Muscle of leg (tissue), 11 donors: ENCODE data around the gene KLHL9. TPM values are rescaled to one million over a fixed set of nuclear protein-coding genes. Genes with fewer than 3 reads are reported as not detected.

ENCODE experiments used
- DNase-seq: peaks from one replicate; pipeline ENCODE4 v3.0.0; 2013
- H3K27ac ChIP-seq: one replicate; pipeline ENCODE4 v1.5.1; 2013; ENCODE audit warnings: mild to moderate bottlenecking, low read length, control low read depth
- H3K27me3 ChIP-seq: one replicate; pipeline ENCODE4 v1.6.1; 2013; ENCODE audit warnings: low read length; ENCODE audit not compliant: control insufficient read depth, insufficient read depth
- H3K36me3 ChIP-seq: one replicate; pipeline ENCODE4 v1.6.1; 2013; ENCODE audit warnings: low read length; ENCODE audit not compliant: control insufficient read depth, insufficient read depth
- H3K4me1 ChIP-seq: one replicate; pipeline ENCODE4 v1.6.1; 2013; ENCODE audit warnings: low read length; ENCODE audit not compliant: control insufficient read depth, insufficient read depth
- H3K4me3 ChIP-seq: one replicate; pipeline ENCODE4 v1.5.1; 2013; ENCODE audit warnings: low read length, control low read depth
- H3K9me3 ChIP-seq: replicated peaks from 2 replicates; pipeline ENCODE4 v1.6.1; 2013; ENCODE audit warnings: low read depth, low read length; ENCODE audit not compliant: control insufficient read depth
- WGBS: methylation state at CpG from one replicate; pipeline ENCODE4 v1.1.5; 2013; ENCODE audit warnings: missing lambda C conversion rate; ENCODE audit not compliant: insufficient coverage; 5-methylcytosine and 5-hydroxymethylcytosine counted together
- polyA plus RNA-seq, 8 donors: library from polyadenylated mRNA; unstranded; fragments of 120-200 nt; gene quantifications; one replicate each; pipeline versions ENCODE4 v1.2.1 to v1.2.3, GENCODE V29; 2013; ENCODE audit warnings: inconsistent platforms in 1 of 8, low replicate concordance in 1 of 8; ENCODE audit not compliant: insufficient read length in 8 of 8, insufficient read depth in 1 of 8
- total RNA-seq: library from RNA; stranded (reverse); fragments of 120-200 nt; gene quantifications from one replicate; pipeline ENCODE4 v1.2.4, GENCODE V29; 2013

The KLHL9 gene
- total and polyA plus RNA-seq, 9 donors = 16.8 to 31.6 (median 21.8) TPM

DNA sequence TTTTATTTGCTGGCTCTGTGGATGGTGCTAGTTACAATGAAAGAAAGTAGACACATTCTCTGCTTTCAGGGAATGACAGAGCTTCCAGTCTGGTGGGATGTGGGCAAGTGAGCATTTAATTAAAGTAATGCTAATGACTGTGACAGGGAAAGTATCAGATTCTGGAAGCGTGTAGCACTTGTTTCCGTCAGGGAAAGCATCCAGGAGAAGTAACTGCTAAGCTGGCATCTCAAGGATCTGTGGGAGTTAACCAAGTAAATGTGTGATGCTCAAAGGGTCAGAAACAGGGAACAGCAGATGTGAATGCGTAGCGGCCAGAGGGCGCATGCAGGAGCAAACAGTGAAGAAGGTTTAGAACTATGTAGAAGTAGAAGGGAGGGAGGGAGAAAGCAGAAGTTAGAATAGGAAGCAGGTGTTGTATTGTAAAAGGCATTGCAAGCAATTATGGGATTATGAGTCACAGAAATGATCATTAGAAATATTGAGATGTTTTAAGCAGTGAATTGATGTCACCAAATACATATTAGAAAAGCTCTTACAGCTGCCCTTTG lies 12.2 kb downstream of the KLHL9 start:
- no peaks in the 10 kb centered on the region for H3K9me3 ChIP-seq
- H3K4me3 ChIP-seq = no peak overlapping the region
- H3K36me3 ChIP-seq = peaks cover 12% of the 10 kb centered on the region
- WGBS = 75% methylated on average over 5 of the region's 5 CpGs
- DNase-seq = no peak
- no peaks in the 10 kb centered on the region for H3K27me3 ChIP-seq
- no peaks in the 10 kb centered on the region for H3K4me1 ChIP-seq
- no peak overlapping the region for H3K27ac ChIP-seq

- Histone ChIP-seq H3K27ac (no peak overlapping the region), H3K9me3 (no peaks in the 10 kb centered on the region), H3K27me3 (no peaks in the 10 kb centered on the region), H3K4me1 (no peaks in the 10 kb centered on the region), H3K36me3 (peaks cover 12% of the 10 kb centered on the region), H3K4me3 (no peak overlapping the region)
- WGBS = no CpG with 5 or more reads among the region's 2 CpGs
- DNase-seq = no peak
Measured at GRCh38 chr9:21320465-21320864, 14.7 kb downstream of the KLHL9 start.

- Histone ChIP-seq H3K27me3 (no peaks in the 10 kb centered on the region), H3K4me3 (no peak overlapping the region), H3K4me1 (no peaks in the 10 kb centered on the region), H3K27ac (no peak overlapping the region), H3K36me3 (peaks cover 8% of the 10 kb centered on the region), H3K9me3 (no peaks in the 10 kb centered on the region)
- peak; percentile 69 for DNase-seq
- 57% methylated on average over 1 of the region's 7 CpGs for WGBS
Measured at GRCh38 chr9:21317956-21318923, 17.0 kb downstream of the KLHL9 start.

DNA sequence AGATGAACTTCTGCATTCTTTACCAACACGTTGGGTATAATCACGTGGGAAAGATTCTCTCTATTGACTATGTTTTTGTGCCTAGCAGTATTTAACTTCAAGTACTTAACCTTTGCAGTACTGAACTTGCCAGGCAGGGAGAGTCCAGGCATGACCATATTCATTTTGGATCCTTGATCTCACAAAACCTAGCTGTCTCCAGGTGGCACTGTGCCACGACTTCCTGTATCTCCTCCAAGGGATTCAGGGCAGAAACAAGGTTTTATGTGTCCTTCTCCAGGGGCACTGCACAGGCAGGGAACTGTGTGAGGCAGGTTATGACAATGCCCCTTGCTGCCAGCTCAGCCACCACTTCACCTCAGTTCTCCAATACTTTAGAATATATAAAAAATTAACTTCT lies 18.3 kb downstream of the KLHL9 start:
- H3K36me3 ChIP-seq = peaks cover 5% of the 10 kb centered on the region
- no peaks in the 10 kb centered on the region for H3K27me3 ChIP-seq
- no peak overlapping the region for H3K27ac ChIP-seq
- H3K9me3 ChIP-seq = no peaks in the 10 kb centered on the region
- no peak overlapping the region for H3K4me3 ChIP-seq
- DNase-seq = no peak
- 45% methylated on average over 2 of the region's 3 CpGs for WGBS
- H3K4me1 ChIP-seq = no peaks in the 10 kb centered on the region

- 20% methylated on average over 4 of the region's 8 CpGs for WGBS
- Histone ChIP-seq H3K36me3 (peaks cover 1% of the 10 kb centered on the region), H3K4me1 (no peaks in the 10 kb centered on the region), H3K4me3 (no peak overlapping the region), H3K27me3 (no peaks in the 10 kb centered on the region), H3K27ac (no peak overlapping the region), H3K9me3 (no peaks in the 10 kb centered on the region)
- DNase-seq = no peak
Measured at GRCh38 chr9:21316032-21316842, 19.0 kb downstream of the KLHL9 start.

DNA sequence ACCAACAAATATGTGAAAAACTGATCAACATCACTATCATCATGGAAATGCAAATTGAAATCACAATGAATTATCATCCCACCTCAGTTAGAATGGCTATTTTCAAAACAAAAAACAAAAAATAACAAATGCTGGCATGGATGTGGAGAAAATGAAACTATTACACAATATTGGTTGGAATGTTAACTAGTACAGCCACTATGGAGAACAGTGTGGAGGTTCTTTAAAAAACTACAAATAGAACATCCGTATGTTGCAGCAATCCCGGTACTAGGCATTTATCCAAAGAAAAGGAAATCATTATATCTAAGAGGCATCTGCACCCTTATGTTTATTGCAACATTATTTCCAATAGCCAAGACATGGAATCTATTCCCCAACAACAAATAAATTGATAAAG lies 21.1 kb downstream of the KLHL9 start:
- no peaks in the 10 kb centered on the region for H3K27me3 ChIP-seq
- no CpG with 5 or more reads among the region's 2 CpGs for WGBS
- H3K9me3 ChIP-seq = no peaks in the 10 kb centered on the region
- H3K4me1 ChIP-seq = no peaks in the 10 kb centered on the region
- H3K27ac ChIP-seq = no peak overlapping the region
- H3K4me3 ChIP-seq = no peak overlapping the region
- H3K36me3 ChIP-seq = no peaks in the 10 kb centered on the region
- DNase-seq = no peak

- Histone ChIP-seq H3K4me1 (no peaks in the 10 kb centered on the region), H3K9me3 (no peaks in the 10 kb centered on the region), H3K27me3 (no peaks in the 10 kb centered on the region), H3K36me3 (no peaks in the 10 kb centered on the region), H3K4me3 (no peak overlapping the region), H3K27ac (no peak overlapping the region)
- no CpG with 5 or more reads among the region's 1 CpG for WGBS
- no peak for DNase-seq
Measured at GRCh38 chr9:21311889-21312288, 23.3 kb downstream of the KLHL9 start.

DNA sequence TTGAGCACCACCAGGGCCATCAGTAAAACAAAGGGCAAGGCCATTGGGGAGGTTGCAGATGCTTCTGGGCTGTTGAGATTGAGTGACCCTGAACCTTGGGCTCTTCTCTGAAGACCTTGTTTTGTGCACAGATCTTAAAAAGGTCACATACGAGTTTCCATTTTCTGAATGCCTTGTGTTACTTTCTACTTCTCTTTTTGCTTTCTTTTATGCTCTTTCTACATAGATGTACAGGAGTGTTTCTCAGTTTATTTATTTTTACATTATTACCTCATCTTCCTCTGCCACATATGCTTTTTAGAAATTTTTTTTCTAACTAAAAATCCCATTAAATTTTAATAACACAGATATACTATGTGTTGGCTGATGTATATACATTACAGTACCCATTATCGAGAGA lies 30.0 kb downstream of the KLHL9 start, which contains the start of gene IFNA5:
TSS of gene IFNA5 (minus strand) at position 101 of the 400 bp plus-strand sequence. CDS start at position 44, 57 bp downstream.
- no peaks in the 10 kb centered on the region for H3K36me3 ChIP-seq
- no peaks in the 10 kb centered on the region for H3K4me1 ChIP-seq
- H3K4me3 ChIP-seq = no peak within 1 kb of the TSS
- no peaks in the 10 kb centered on the region for H3K27me3 ChIP-seq
- H3K27ac ChIP-seq = no peak within 1 kb of the TSS
- H3K9me3 ChIP-seq = no peaks in the 10 kb centered on the region
- WGBS = no CpG with 5 or more reads among the region's 2 CpGs
- DNase-seq = no peak

DNA sequence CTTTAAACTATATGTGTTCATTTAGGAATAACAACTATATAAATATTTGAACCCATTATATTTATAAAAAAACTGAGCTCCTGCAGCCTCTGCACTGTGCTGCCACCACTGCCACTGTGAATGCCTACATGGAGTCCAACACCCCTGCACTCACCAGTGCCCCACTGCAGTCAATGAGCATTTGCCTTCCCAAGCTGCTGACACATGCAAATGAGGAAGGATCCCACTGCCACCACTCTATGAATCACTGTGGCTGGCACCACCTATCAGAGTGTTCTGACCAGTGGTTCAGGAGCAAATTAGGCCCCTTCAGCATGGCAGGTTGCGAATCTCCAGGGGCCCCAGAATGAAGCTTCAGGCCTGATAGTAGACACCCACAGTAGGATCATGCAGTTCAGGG lies 39.2 kb downstream of the KLHL9 start:
- H3K27me3 ChIP-seq = no peaks in the 10 kb centered on the region
- no peaks in the 10 kb centered on the region for H3K9me3 ChIP-seq
- H3K4me1 ChIP-seq = no peaks in the 10 kb centered on the region
- no peak overlapping the region for H3K4me3 ChIP-seq
- H3K36me3 ChIP-seq = no peaks in the 10 kb centered on the region
- no peak for DNase-seq
- 67% methylated on average over 1 of the region's 1 CpG for WGBS
- H3K27ac ChIP-seq = no peak overlapping the region
